ENCODE results near the gene ELOA2. TPM values are rescaled to one million over a fixed set of nuclear protein-coding genes. Genes with fewer than 3 reads are reported as not detected.

The ELOA2 gene
- total RNA-seq, result not detected

GRCh38 chr18:47035156-47035671 is at the start of gene ELOA2:
TSS of gene ELOA2 (minus strand) at chr18:47035621. CDS start at chr18:47035264, 357 bp downstream.

Other genes starting within 250 kb of the ELOA2 start
- gene PIAS2, start 118.1 kb downstream of the ELOA2 start, total RNA-seq, result 74.1 TPM
- gene KATNAL2, start 118.0 kb downstream of the ELOA2 start, total RNA-seq, result 4.6 TPM
- gene HDHD2, start 114.9 kb upstream of the ELOA2 start, total RNA-seq, result 50.9 TPM
- gene IER3IP1, start 140.7 kb upstream of the ELOA2 start, total RNA-seq, result 18.4 TPM
- gene SKOR2, start 216.0 kb upstream of the ELOA2 start, total RNA-seq, result 1.2 TPM